H9 (cell line): ENCODE results near the gene PIGW. TPM values are rescaled to one million over a fixed set of nuclear protein-coding genes. Genes with fewer than 3 reads are reported as not detected.
A peak's percentile ranks its signal among the peaks of the same experiment; 100 is the strongest.

Experiments used
- DNase-seq: peaks from one replicate; pipeline ENCODE4 v3.0.0-alpha.2; 2017
- H2AFZ ChIP-seq: one replicate; pipeline ENCODE4 v1.6.1; 2013; ENCODE audit warnings: mild to moderate bottlenecking, low read length, control low read depth, moderate library complexity
- H2AK5ac ChIP-seq: 2 replicates; pipeline ENCODE4 v1.6.1; 2013; ENCODE audit warnings: low read length, control low read depth, mixed read lengths; ENCODE audit not compliant: insufficient read length
- H2BK120ac ChIP-seq: one replicate; pipeline ENCODE4 v1.6.1; 2013; ENCODE audit warnings: low read depth, mild to moderate bottlenecking, low read length, control low read depth, inconsistent platforms; ENCODE audit not compliant: poor library complexity, severe bottlenecking
- H2BK12ac ChIP-seq: 2 replicates; pipeline ENCODE4 v1.6.1; 2013; ENCODE audit warnings: low read length, control low read depth, mixed read lengths, low read depth; ENCODE audit not compliant: insufficient read length
- H2BK15ac ChIP-seq: 2 replicates; pipeline ENCODE4 v1.6.1; 2013; ENCODE audit warnings: low read depth, low read length, control low read depth
- H2BK20ac ChIP-seq: one replicate; pipeline ENCODE4 v1.6.1; 2013; ENCODE audit warnings: low read depth, mild to moderate bottlenecking, low read length, control low read depth, inconsistent platforms; ENCODE audit not compliant: poor library complexity, severe bottlenecking
- H2BK5ac ChIP-seq: 2 replicates; pipeline ENCODE4 v1.6.1; 2013; ENCODE audit warnings: low read length, control low read depth, mixed read lengths; ENCODE audit not compliant: insufficient read length
- H3K14ac ChIP-seq: 2 replicates; pipeline ENCODE4 v1.6.1; 2013; ENCODE audit warnings: low read length, control low read depth; ENCODE audit not compliant: insufficient read depth
- H3K18ac ChIP-seq: 2 replicates; pipeline ENCODE4 v1.6.1; 2013; ENCODE audit warnings: low read depth, mild to moderate bottlenecking, mixed read lengths, low read length, control low read depth; ENCODE audit not compliant: insufficient read length
- H3K23ac ChIP-seq: 2 replicates; pipeline ENCODE4 v1.6.1; 2013; ENCODE audit warnings: low read length, control low read depth, mixed read lengths, low read depth; ENCODE audit not compliant: insufficient read length
- H3K23me2 ChIP-seq: 2 replicates; pipeline ENCODE4 v1.6.1; 2013; ENCODE audit warnings: low read depth, mild to moderate bottlenecking, mixed read lengths, low read length, control low read depth; ENCODE audit not compliant: insufficient read length, poor library complexity, severe bottlenecking
- H3K27ac ChIP-seq: 2 replicates; pipeline ENCODE4 v1.5.1; 2013; ENCODE audit warnings: low read length, control low read depth, mixed read lengths, low read depth; ENCODE audit not compliant: insufficient read length
- H3K27me3 ChIP-seq: 2 replicates; pipeline ENCODE4 v1.6.1; 2013; ENCODE audit warnings: low read length, control low read depth, inconsistent platforms; ENCODE audit not compliant: insufficient read depth
- H3K4ac ChIP-seq: 2 replicates; pipeline ENCODE4 v1.6.1; 2013; ENCODE audit warnings: low read depth, mild to moderate bottlenecking, control low read depth, inconsistent platforms, low read length, moderate library complexity
- H3K4me1 ChIP-seq: 2 replicates; pipeline ENCODE4 v1.6.1; 2013; ENCODE audit warnings: low read length, control low read depth, inconsistent platforms; ENCODE audit not compliant: insufficient read depth
- H3K4me2 ChIP-seq: 2 replicates; pipeline ENCODE4 v1.6.1; 2013; ENCODE audit warnings: low read length, control low read depth, mixed read lengths; ENCODE audit not compliant: insufficient read length, insufficient read depth
- H3K56ac ChIP-seq: 2 replicates; pipeline ENCODE4 v1.6.1; 2013; ENCODE audit warnings: low read depth, mild to moderate bottlenecking, mixed read lengths, low read length, control low read depth; ENCODE audit not compliant: insufficient read length
- H3K79me1 ChIP-seq: 2 replicates; pipeline ENCODE4 v1.6.1; 2013; ENCODE audit warnings: low read depth, mild to moderate bottlenecking, moderate library complexity, low read length, control low read depth, inconsistent platforms; ENCODE audit not compliant: insufficient read depth, poor library complexity, severe bottlenecking
- H3K79me2 ChIP-seq: 2 replicates; pipeline ENCODE4 v1.6.1; 2013; ENCODE audit warnings: low read length, control low read depth, inconsistent platforms; ENCODE audit not compliant: insufficient read depth
- H3K9ac ChIP-seq: 2 replicates; pipeline ENCODE4 v1.6.1; 2013; ENCODE audit warnings: low read length, control low read depth, mixed read lengths; ENCODE audit not compliant: insufficient read length; ENCODE audit errors: extremely low read depth
- H3K9me3 ChIP-seq: one replicate; pipeline ENCODE4 v1.6.1; 2013; ENCODE audit warnings: low read depth, low read length, inconsistent platforms; ENCODE audit not compliant: control insufficient read depth
- H3T11ph ChIP-seq: one replicate; pipeline ENCODE4 v1.6.1; 2013; ENCODE audit warnings: mild to moderate bottlenecking, low read length, control low read depth, inconsistent platforms
- H4K20me1 ChIP-seq: one replicate; pipeline ENCODE4 v1.6.1; 2013; ENCODE audit not compliant: control insufficient read depth, insufficient read length, insufficient read depth
- H4K5ac ChIP-seq: 2 replicates; pipeline ENCODE4 v1.6.1; 2013; ENCODE audit warnings: low read depth, mild to moderate bottlenecking, mixed read lengths, low read length, control low read depth; ENCODE audit not compliant: insufficient read length
- H4K8ac ChIP-seq: replicated peaks from 2 replicates; pipeline ENCODE4 v1.6.1; 2013; ENCODE audit warnings: low read length, control low read depth, mixed read lengths, low read depth; ENCODE audit not compliant: insufficient read length
- H4K91ac ChIP-seq: 2 replicates; pipeline ENCODE4 v1.6.1; 2013; ENCODE audit warnings: low read depth, mild to moderate bottlenecking, moderate library complexity, mixed read lengths, low read length, control low read depth; ENCODE audit not compliant: insufficient read length
- H3K27ac Mint-ChIP-seq, 3 experiments: 2 replicates in 2 of 3; 3 replicates in 1 of 3; pipeline ENCODE4 v1.8.0; 2020 to 2021; ENCODE audit warnings: mixed read lengths in 3 of 3, mild to moderate bottlenecking in 1 of 3, moderate library complexity in 1 of 3
- H3K27me3 Mint-ChIP-seq: 2 replicates; pipeline ENCODE4 v1.8.0; 2021; ENCODE audit warnings: low read depth, mild to moderate bottlenecking, moderate library complexity, mixed read lengths
- H3K36me3 Mint-ChIP-seq, 3 experiments: 2 replicates in 2 of 3; 3 replicates in 1 of 3; pipeline ENCODE4 v1.8.0; 2020 to 2021; ENCODE audit warnings: low read depth in 3 of 3, mixed read lengths in 3 of 3; ENCODE audit not compliant: insufficient read depth in 1 of 3
- H3K4me1 Mint-ChIP-seq, 2 experiments: 2 replicates each; pipeline ENCODE4 v1.8.0; 2020; ENCODE audit warnings: mixed read lengths in 2 of 2
- H3K4me3 Mint-ChIP-seq, 2 experiments: 2 replicates in 1 of 2; 3 replicates in 1 of 2; pipeline ENCODE4 v1.8.0; 2020 to 2021; ENCODE audit warnings: mild to moderate bottlenecking in 2 of 2, mixed read lengths in 2 of 2, moderate library complexity in 1 of 2
- H3K9me3 Mint-ChIP-seq, 2 experiments: 2 replicates in 1 of 2; 3 replicates in 1 of 2; pipeline ENCODE4 v1.8.0; 2020; ENCODE audit warnings: mild to moderate bottlenecking in 2 of 2, mixed read lengths in 2 of 2, moderate library complexity in 1 of 2
- WGBS: extraction: QIAGEN DNeasy Blood & Tissue Kit; methylation state at CpG from one replicate; pipeline ENCODE4 v1.1.7; 2013; ENCODE audit warnings: missing lambda C conversion rate, low lambda C conversion rate, mixed read lengths; ENCODE audit not compliant: insufficient read length; ENCODE audit errors: extremely low coverage; 5-methylcytosine and 5-hydroxymethylcytosine counted together
- total RNA-seq: library from RNA; stranded (reverse); gene quantifications from 2 replicates; pipeline ENCODE4 v1.2.1, GENCODE V29; 2021
- TF ChIP-seq, protein P1 (sequence below): fragments of 200-600 bp; sonication (generic); conservative IDR thresholded peaks from 3 replicates; pipeline ENCODE4 v1.8.0; 2021; ENCODE audit warnings: antibody characterized with exemption, mild to moderate bottlenecking

PIGW gene
- total RNA-seq, 1 experiment from 2014 or later: 26.2 TPM

DNA sequence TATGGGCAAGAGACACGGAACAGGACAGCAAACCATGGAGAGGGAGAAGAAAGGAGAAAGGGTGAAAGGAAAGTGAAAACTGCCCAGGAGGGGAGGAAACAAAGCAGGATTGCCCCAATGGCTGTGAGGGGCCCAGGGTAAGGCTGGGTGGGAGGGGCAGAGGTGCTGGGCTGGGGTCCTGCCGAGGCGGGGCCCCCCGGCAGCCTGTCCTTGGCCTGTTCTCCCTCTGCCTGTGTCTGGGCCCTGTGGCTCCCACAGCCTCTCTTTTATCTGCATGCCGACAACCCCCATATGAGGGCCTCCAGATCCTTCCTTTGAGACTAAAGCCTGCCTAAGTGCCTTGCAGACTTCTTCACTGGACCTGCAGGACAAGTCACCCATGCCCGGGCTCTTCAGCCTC lies 32.8 kb upstream of the PIGW start:
- H4K5ac ChIP-seq: no peak overlapping the region
- no peak overlapping the region for H2BK12ac ChIP-seq
- H3K27me3 Mint-ChIP-seq: no peaks in the 10 kb centered on the region; the same call in 1 of the 2 replicates
- H2AFZ ChIP-seq: no peak overlapping the region
- no peak overlapping the region for H2BK5ac ChIP-seq
- no peaks in the 10 kb centered on the region for H3K23me2 ChIP-seq
- H3K79me2 ChIP-seq: no peaks in the 10 kb centered on the region
- H3K27ac ChIP-seq: no peak overlapping the region
- H3K9ac ChIP-seq: no peak overlapping the region
- peak overlapping the region in 1 of 3 experiments; percentile 35; a peak in 2 of 7 replicates for H3K27ac Mint-ChIP-seq
- TF ChIP-seq, protein P1, sequence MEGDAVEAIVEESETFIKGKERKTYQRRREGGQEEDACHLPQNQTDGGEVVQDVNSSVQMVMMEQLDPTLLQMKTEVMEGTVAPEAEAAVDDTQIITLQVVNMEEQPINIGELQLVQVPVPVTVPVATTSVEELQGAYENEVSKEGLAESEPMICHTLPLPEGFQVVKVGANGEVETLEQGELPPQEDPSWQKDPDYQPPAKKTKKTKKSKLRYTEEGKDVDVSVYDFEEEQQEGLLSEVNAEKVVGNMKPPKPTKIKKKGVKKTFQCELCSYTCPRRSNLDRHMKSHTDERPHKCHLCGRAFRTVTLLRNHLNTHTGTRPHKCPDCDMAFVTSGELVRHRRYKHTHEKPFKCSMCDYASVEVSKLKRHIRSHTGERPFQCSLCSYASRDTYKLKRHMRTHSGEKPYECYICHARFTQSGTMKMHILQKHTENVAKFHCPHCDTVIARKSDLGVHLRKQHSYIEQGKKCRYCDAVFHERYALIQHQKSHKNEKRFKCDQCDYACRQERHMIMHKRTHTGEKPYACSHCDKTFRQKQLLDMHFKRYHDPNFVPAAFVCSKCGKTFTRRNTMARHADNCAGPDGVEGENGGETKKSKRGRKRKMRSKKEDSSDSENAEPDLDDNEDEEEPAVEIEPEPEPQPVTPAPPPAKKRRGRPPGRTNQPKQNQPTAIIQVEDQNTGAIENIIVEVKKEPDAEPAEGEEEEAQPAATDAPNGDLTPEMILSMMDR: no peak
- H3K9me3 ChIP-seq: no peaks in the 10 kb centered on the region
- no peak overlapping the region for H3T11ph ChIP-seq
- no peaks in the 10 kb centered on the region for H3K9me3 Mint-ChIP-seq
- H3K56ac ChIP-seq: no peak overlapping the region
- DNase-seq: peak; percentile 23
- no peak overlapping the region for H3K4ac ChIP-seq
- no peak overlapping the region for H2BK20ac ChIP-seq
- no peaks in the 10 kb centered on the region for H3K4me1 Mint-ChIP-seq
- no peak overlapping the region for H2BK120ac ChIP-seq
- no peak overlapping the region for H3K18ac ChIP-seq
- no peak overlapping the region for H4K8ac ChIP-seq
- no peak overlapping the region for H2BK15ac ChIP-seq
- no peak overlapping the region for H3K4me2 ChIP-seq
- no peak overlapping the region for H2AK5ac ChIP-seq
- H4K20me1 ChIP-seq: peaks cover 2% of the 10 kb centered on the region
- H4K91ac ChIP-seq: no peak overlapping the region
- no CpG with 5 or more reads among the region's 6 CpGs for WGBS
- H3K27me3 ChIP-seq: no peaks in the 10 kb centered on the region
- H3K14ac ChIP-seq: no peak overlapping the region
- H3K4me3 Mint-ChIP-seq: no peak overlapping the region
- no peak overlapping the region for H3K23ac ChIP-seq
- no peaks in the 10 kb centered on the region for H3K4me1 ChIP-seq
- no peaks in the 10 kb centered on the region for H3K79me1 ChIP-seq
- H3K36me3 Mint-ChIP-seq: peaks cover 37 to 85% (median 83%) of the 10 kb centered on the region in 3 experiments; a peak in 6 of 7 replicates
